C4-2B (cell line): ENCODE results near the gene FARSB.

Source experiments
- H3K27ac ChIP-seq: fragments of 450-650 bp; 2 replicates; pipeline ENCODE4 v1.5.1; 2017
- CTCF ChIP-seq: fragments of 450-650 bp; conservative IDR thresholded peaks from 2 replicates; pipeline ENCODE4 v1.5.1; 2017; ENCODE audit warnings: mild to moderate bottlenecking
- ZFX ChIP-seq: fragments of 450-650 bp; IDR thresholded peaks from 2 replicates; pipeline ENCODE4 v1.6.1; 2017

Gene FARSB

GRCh38 chr2:222606306-222606705, 49.6 kb downstream of the FARSB start:
- no peak overlapping the region for H3K27ac ChIP-seq
- no peak for TF ChIP-seq ZFX
- TF ChIP-seq CTCF = no peak

- TF ChIP-seq CTCF (no peak), ZFX (no peak)
Observed at GRCh38 chr2:222604749-222605515, 51.0 kb downstream of the FARSB start.

GRCh38 chr2:222603501-222603900, 52.4 kb downstream of the FARSB start:
- TF ChIP-seq ZFX (no peak), CTCF (no peak)
- no peak overlapping the region for H3K27ac ChIP-seq

More at GRCh38 chr2:222604749-222605515, 51.0 kb downstream of the FARSB start:
- no peak overlapping the region for H3K27ac ChIP-seq

GRCh38 chr2:222598611-222599010, 57.3 kb downstream of the FARSB start:
- TF ChIP-seq ZFX (no peak), CTCF (no peak)
- H3K27ac ChIP-seq = no peak overlapping the region

GRCh38 chr2:222595581-222595980, 60.3 kb downstream of the FARSB start:
- no peak overlapping the region for H3K27ac ChIP-seq
- no peak for TF ChIP-seq CTCF
- TF ChIP-seq ZFX = no peak

- TF ChIP-seq CTCF = no peak
- H3K27ac ChIP-seq = no peak overlapping the region
Observed at GRCh38 chr2:222594679-222595078, 61.2 kb downstream of the FARSB start.

- no peak overlapping the region for H3K27ac ChIP-seq
- TF ChIP-seq CTCF (no peak), ZFX (no peak)
Observed at GRCh38 chr2:222592176-222592575, 63.7 kb downstream of the FARSB start.
